OCI-LY7 (cell line): ENCODE data around the gene HASPIN. TPM values are rescaled to one million over a fixed set of nuclear protein-coding genes. Genes with fewer than 3 reads are reported as not detected.

ENCODE experiments used
- BruUV-seq: library from RNA; stranded (reverse); fragments of 400-500 nt; replicated peaks from 2 replicates; lab custom pipeline; 2021; lab: Mats Ljungman, UMichigan
- CTCF ChIA-PET: fragments of 300-600 bp; sonication (Branson Sonifier 250); formaldehyde crosslinking; loops from one replicate; lab custom pipeline; 2022; ENCODE audit warnings: antibody characterized with exemption; ENCODE audit not compliant: unreplicated experiment; lab: Charles Lee
- POLR2A ChIA-PET: fragments of 300-600 bp; sonication (Branson Sonifier 250); formaldehyde crosslinking; loops from one replicate; lab custom pipeline; 2022; ENCODE audit warnings: antibody characterized with exemption; lab: Charles Lee
- DNase-seq: peaks from one replicate; pipeline ENCODE4 v3.0.0-alpha.2; 2015; ENCODE audit warnings: low spot score
- H2AFZ ChIP-seq: fragments of 200-600 bp; sonication (generic), shearing (Covaris generic); 2 replicates; pipeline ENCODE4 v1.6.1; 2014; ENCODE audit warnings: mild to moderate bottlenecking, antibody characterized with exemption, low read length, moderate library complexity
- H3K27ac ChIP-seq: fragments of 200-600 bp; sonication (generic); 2 replicates; pipeline ENCODE4 v1.5.1; 2014; ENCODE audit warnings: mixed run types, low read depth, mild to moderate bottlenecking, moderate library complexity, low read length, inconsistent platforms; ENCODE audit not compliant: poor library complexity, severe bottlenecking
- H3K36me3 ChIP-seq: fragments of 200-600 bp; sonication (generic); 2 replicates; pipeline ENCODE4 v1.6.1; 2014; ENCODE audit warnings: mild to moderate bottlenecking, antibody characterized with exemption, low read length, moderate library complexity, mixed read lengths; ENCODE audit not compliant: insufficient read depth
- H3K4me1 ChIP-seq: fragments of 200-600 bp; sonication (generic); 2 replicates; pipeline ENCODE4 v1.5.1; 2014; ENCODE audit warnings: mild to moderate bottlenecking, low read length; ENCODE audit not compliant: insufficient read depth, poor library complexity, severe bottlenecking
- H3K4me2 ChIP-seq: fragments of 200-600 bp; sonication (generic); 2 replicates; pipeline ENCODE4 v1.6.1; 2014; ENCODE audit warnings: mild to moderate bottlenecking, low read length
- H3K4me3 ChIP-seq: fragments of 200-600 bp; sonication (generic); 2 replicates; pipeline ENCODE4 v1.5.1; 2014; ENCODE audit warnings: mild to moderate bottlenecking, low read depth, low read length; ENCODE audit not compliant: poor library complexity, severe bottlenecking
- H3K79me2 ChIP-seq: fragments of 200-600 bp; sonication (generic); 2 replicates; pipeline ENCODE4 v1.6.1; 2016; ENCODE audit warnings: low read depth, mild to moderate bottlenecking, low read length, moderate library complexity, mixed read lengths; ENCODE audit not compliant: insufficient read depth
- H3K9me2 ChIP-seq: fragments of 200-600 bp; sonication (generic); 2 replicates; pipeline ENCODE4 v1.6.1; 2016; ENCODE audit warnings: mild to moderate bottlenecking, low read length, mixed read lengths; ENCODE audit not compliant: insufficient read depth
- H3K9me3 ChIP-seq: fragments of 200-600 bp; sonication (generic); 2 replicates; pipeline ENCODE4 v1.6.1; 2014; ENCODE audit warnings: mild to moderate bottlenecking, mixed run types, low read length, mixed read lengths
- H4K20me1 ChIP-seq: fragments of 200-600 bp; sonication (generic); 2 replicates; pipeline ENCODE4 v1.6.1; 2014; ENCODE audit warnings: mild to moderate bottlenecking, antibody characterized with exemption, low read length, moderate library complexity, mixed read lengths; ENCODE audit not compliant: insufficient read depth
- CTCF ChIP-seq: fragments of 200-600 bp; sonication (generic); conservative IDR thresholded peaks from 2 replicates; pipeline ENCODE4 v1.5.1; 2014; ENCODE audit warnings: mild to moderate bottlenecking, antibody characterized with exemption, low read length, moderate library complexity, mixed read lengths
- EZH2phosphoT487 ChIP-seq: fragments of 200-600 bp; sonication (generic); IDR thresholded peaks from 2 replicates; pipeline ENCODE4 v1.6.1; 2018; ENCODE audit warnings: low read depth, borderline replicate concordance, mild to moderate bottlenecking, mixed run types, antibody characterized with exemption, low read length, moderate library complexity, mixed read lengths
- intact Hi-C: fragments of 100-400 bp; cut with micrococcal nuclease; formaldehyde crosslinking; loops from one replicate; pipeline ENCODE4 v1.10.0; 2022; ENCODE audit not compliant: unreplicated experiment
- total RNA-seq, 2 experiments: library from RNA; depleted of rRNA in 1 of 2; stranded (reverse); fragments of >200 nt in 1 of 2; shearing (Covaris generic) in 1 of 2; gene quantifications; 2 replicates each; pipeline ENCODE4 v1.2.3, GENCODE V29; 2014 to 2022

The HASPIN gene
- total RNA-seq, 2 experiments from 2014 or later = 66.2 to 88.6 TPM

- intact Hi-C loops = no loop called here
- Histone ChIP-seq H2AFZ (no peak overlapping the region), H3K4me2 (no peak overlapping the region), H3K36me3 (no peaks in the 10 kb centered on the region), H3K4me1 (no peaks in the 10 kb centered on the region), H4K20me1 (no peaks in the 10 kb centered on the region), H3K9me2 (no peaks in the 10 kb centered on the region), H3K4me3 (no peak overlapping the region), H3K79me2 (no peaks in the 10 kb centered on the region), H3K27ac (no peak overlapping the region), H3K9me3 (no peaks in the 10 kb centered on the region)
- BruUV-seq = no TSS peak
- DNase-seq = no peak
- POLR2A ChIA-PET = no interaction called here
- CTCF ChIA-PET = no interaction called here
- TF ChIP-seq CTCF (no peak), EZH2phosphoT487 (no peak)
These were observed 39.4 kb downstream of the HASPIN start for GRCh38 chr17:3762922-3763776.

DNA sequence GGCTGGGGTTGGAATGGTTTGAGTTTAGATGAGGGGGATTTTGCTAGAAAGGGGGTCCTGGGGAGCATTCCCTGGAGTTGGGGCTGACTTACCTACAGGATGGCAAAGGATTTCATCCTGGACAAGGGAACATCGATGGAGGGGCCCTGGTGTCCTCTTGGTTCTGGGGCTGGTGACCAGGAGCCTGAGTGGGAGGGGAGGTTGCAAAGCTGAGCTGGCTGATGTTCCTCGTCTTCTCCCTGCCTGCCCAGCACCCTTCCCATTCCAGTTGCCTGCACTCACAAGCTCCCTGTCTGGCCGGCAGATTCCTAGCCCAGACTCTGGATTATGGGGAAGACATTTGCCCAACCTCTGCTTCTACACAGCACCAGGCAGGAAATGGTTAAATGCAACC, 40.1 kb downstream of the HASPIN start:
- H3K9me3 ChIP-seq = no peaks in the 10 kb centered on the region
- intact Hi-C loops = no loop called here
- no TSS peak for BruUV-seq
- H3K79me2 ChIP-seq = no peaks in the 10 kb centered on the region
- no peaks in the 10 kb centered on the region for H3K4me1 ChIP-seq
- no peaks in the 10 kb centered on the region for H4K20me1 ChIP-seq
- ChIA-PET CTCF (no interaction called here), POLR2A (no interaction called here)
- no peaks in the 10 kb centered on the region for H3K36me3 ChIP-seq
- DNase-seq = no peak
- no peak overlapping the region for H3K4me3 ChIP-seq
- TF ChIP-seq EZH2phosphoT487 = no peak
- TF ChIP-seq CTCF = no peak
- no peak overlapping the region for H3K4me2 ChIP-seq
- H3K9me2 ChIP-seq = no peaks in the 10 kb centered on the region
- no peak overlapping the region for H2AFZ ChIP-seq
- no peak overlapping the region for H3K27ac ChIP-seq

DNA sequence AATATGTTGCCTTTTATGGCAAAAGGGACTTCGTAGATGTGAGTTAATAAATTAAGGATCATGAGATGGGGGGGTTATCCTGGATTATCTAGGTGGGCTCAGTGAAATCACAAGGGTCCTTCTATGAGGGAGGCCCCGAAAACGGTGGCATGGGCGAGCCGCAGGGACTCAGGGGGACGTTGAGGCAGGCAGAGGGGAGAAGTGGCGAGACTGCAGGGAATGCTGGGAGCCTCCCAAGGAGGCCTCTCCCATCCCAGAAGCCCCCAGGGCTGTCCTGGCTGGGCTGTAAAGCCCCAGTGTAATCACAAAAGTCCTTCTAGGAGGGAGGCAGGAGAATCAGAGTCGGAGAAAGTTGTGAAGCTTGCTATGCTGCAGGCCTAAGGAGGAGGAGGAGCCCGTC, 42.3 kb downstream of the HASPIN start:
- Histone ChIP-seq H3K27ac (no peak overlapping the region), H3K9me3 (no peaks in the 10 kb centered on the region), H3K9me2 (no peaks in the 10 kb centered on the region), H4K20me1 (no peaks in the 10 kb centered on the region), H3K4me3 (no peak overlapping the region), H2AFZ (no peak overlapping the region), H3K4me1 (peaks cover 9% of the 10 kb centered on the region), H3K4me2 (no peak overlapping the region), H3K36me3 (no peaks in the 10 kb centered on the region), H3K79me2 (no peaks in the 10 kb centered on the region)
- CTCF ChIA-PET = interaction anchor here (0.6 kb wide), 1 partner anchor 31 kb away, joined by 3 read pairs; no protein-coding TSS in a partner anchor
- POLR2A ChIA-PET = no interaction called here
- intact Hi-C loops = no loop called here
- no peak for DNase-seq
- BruUV-seq = no TSS peak
- TF ChIP-seq EZH2phosphoT487 = no peak
- no peak for TF ChIP-seq CTCF
